ENCODE data around the gene ITGA3. TPM values are rescaled to one million over a fixed set of nuclear protein-coding genes. Genes with fewer than 3 reads are reported as not detected.

Gene ITGA3
- polyA plus RNA-seq, 1 of the 3 experiments (the other 2 are of a cell fraction) = 766 TPM

GRCh38 chr17:50072925-50073324 is 17.0 kb downstream of the ITGA3 start:
- ChIA-PET POLR2A (interaction anchor here (1.4 kb wide), 1 partner anchor 21 kb away, joined by 5 read pairs; the partner anchor contains the start of gene PDK2), CTCF (interaction anchor here (0.5 to 5.8 kb wide), 12 partner anchors 8 to 128 kb away, joined by 3 to 41 read pairs (median 4); partner anchors contain the start of genes ITGA3 and PDK2)
- peaks cover 84 to 91% of the 10 kb centered on the region in 2 experiments for H3K36me3 ChIP-seq (replicated peaks in 1 of 2; ENCODE audit: control insufficient read depth in 1 of 2, insufficient read depth in 2 of 2, low read length in 1 of 2)
- H3K9me3 ChIP-seq = no peaks in the 10 kb centered on the region
- 100% methylated on average over 1 of the region's 1 CpG for WGBS (ENCODE audit: low lambda C conversion rate)
- H2AFZ ChIP-seq (ENCODE audit: low read depth) = no peak overlapping the region
- H3K4me3 ChIP-seq (ENCODE audit: low read depth in 2 of 2, low read length in 1 of 2) = no peak overlapping the region
- H3F3A ChIP-seq (replicated peaks; ENCODE audit: insufficient read depth) = peaks cover 75% of the 10 kb centered on the region
- H3K79me2 ChIP-seq (ENCODE audit: insufficient read depth) = peaks cover 97% of the 10 kb centered on the region
- peaks cover 78% of the 10 kb centered on the region for H4K20me1 ChIP-seq (ENCODE audit: insufficient read depth)
- no peaks in the 10 kb centered on the region for H3K27me3 ChIP-seq (ENCODE audit: insufficient read depth)
- no peak overlapping the region for H3K4me2 ChIP-seq
- peak overlapping the region in 1 of 2 experiments; percentile 24; a peak in 2 of 4 replicates for H3K27ac ChIP-seq (ENCODE audit: low read depth in 2 of 2, low read length in 1 of 2)
- no peaks in the 10 kb centered on the region for H3K4me1 ChIP-seq (ENCODE audit: control insufficient read depth in 1 of 2, insufficient read depth in 2 of 2, low read depth in 1 of 2, low read length in 1 of 2)
- TF ChIP-seq MXI1 (IDR thresholded peaks at IDR 0.05; ENCODE audit: low read depth, low read length) (no peak), GATA2 (CRISPR knock-in tag; IDR thresholded peaks at IDR 0.05) (no peak), JUND (IDR thresholded peaks at IDR 0.05) (no peak), SMC3 (IDR thresholded peaks at IDR 0.05; ENCODE audit: low read depth, low read length) (no peak), RCOR1 (IDR thresholded peaks at IDR 0.05; ENCODE audit: low read length) (no peak)
- DNase-seq = no peak
- H3K9me2 ChIP-seq = no peaks in the 10 kb centered on the region
- H3K9ac ChIP-seq = no peak overlapping the region

GRCh38 chr17:50074227-50074626 is 18.3 kb downstream of the ITGA3 start:
- DNase-seq = no peak
- TF ChIP-seq CTCF (IDR thresholded peaks at IDR 0.05) = no peak
- no peak for TF ChIP-seq TCF12 (IDR thresholded peaks at IDR 0.05)
- no peak for TF ChIP-seq TEAD4 (IDR thresholded peaks at IDR 0.05; ENCODE audit: borderline replicate concordance, insufficient read depth)
- TF ChIP-seq RFX5 (IDR thresholded peaks at IDR 0.05; ENCODE audit: low read length) = no peak
- TF ChIP-seq NRF1 (IDR thresholded peaks at IDR 0.05; ENCODE audit: low read depth, low read length) = no peak
- TF ChIP-seq RXRA (IDR thresholded peaks at IDR 0.05; ENCODE audit: borderline replicate concordance, low read depth) = no peak
- TF ChIP-seq USF1 (IDR thresholded peaks at IDR 0.05; ENCODE audit: borderline replicate concordance, low read depth) = no peak
- TF ChIP-seq SIN3A (IDR thresholded peaks at IDR 0.05; ENCODE audit: borderline replicate concordance, low read depth, low read length) = no peak
- TF ChIP-seq FOXJ3 (CRISPR knock-in tag; IDR thresholded peaks at IDR 0.05) = no peak
- TF ChIP-seq MXI1 (IDR thresholded peaks at IDR 0.05; ENCODE audit: low read depth, low read length) = no peak
- no peak for TF ChIP-seq MAX (IDR thresholded peaks at IDR 0.05; ENCODE audit: low read depth)
- TF ChIP-seq NFIC (IDR thresholded peaks at IDR 0.05; ENCODE audit: borderline replicate concordance) = no peak
- no peak for TF ChIP-seq FOSL2 (IDR thresholded peaks at IDR 0.05; ENCODE audit: borderline replicate concordance, low read depth)
- no peak for TF ChIP-seq YY1 (IDR thresholded peaks at IDR 0.05; ENCODE audit: low read depth)
- no peak for TF ChIP-seq MEF2A (IDR thresholded peaks at IDR 0.05; ENCODE audit: borderline replicate concordance, low read depth)
- no peak for TF ChIP-seq GATA2 (CRISPR knock-in tag; IDR thresholded peaks at IDR 0.05)
- 95% methylated on average over 6 of the region's 6 CpGs for WGBS (ENCODE audit: low lambda C conversion rate)
- Histone ChIP-seq H3K27me3 (ENCODE audit: insufficient read depth) (no peaks in the 10 kb centered on the region), H3K9me2 (no peaks in the 10 kb centered on the region), H3K36me3 (replicated peaks in 1 of 2; ENCODE audit: control insufficient read depth in 1 of 2, insufficient read depth in 2 of 2, low read length in 1 of 2) (peaks cover 91% of the 10 kb centered on the region in 2 experiments), H3K9me3 (no peaks in the 10 kb centered on the region), H2AFZ (ENCODE audit: low read depth) (no peak overlapping the region), H3K4me2 (no peak overlapping the region), H3K27ac (ENCODE audit: low read depth in 2 of 2, low read length in 1 of 2) (peak overlapping the region in 1 of 2 experiments; percentile 24; a peak in 1 of 4 replicates), H4K20me1 (ENCODE audit: insufficient read depth) (peaks cover 85% of the 10 kb centered on the region), H3K4me3 (ENCODE audit: low read depth in 2 of 2, low read length in 1 of 2) (no peak overlapping the region), H3F3A (replicated peaks; ENCODE audit: insufficient read depth) (peaks cover 85% of the 10 kb centered on the region), H3K79me2 (ENCODE audit: insufficient read depth) (peaks cover 96% of the 10 kb centered on the region), H3K9ac (no peak overlapping the region), H3K4me1 (ENCODE audit: control insufficient read depth in 1 of 2, insufficient read depth in 2 of 2, low read depth in 1 of 2, low read length in 1 of 2) (no peaks in the 10 kb centered on the region)
- CTCF ChIA-PET = interaction anchor here (1.2 to 5.8 kb wide), 11 partner anchors 9 to 212 kb away, joined by 3 to 41 read pairs (median 4); partner anchors contain the start of genes ITGA3 and PDK2
- POLR2A ChIA-PET = interaction anchor here (1.4 kb wide), 1 partner anchor 20 kb away, joined by 5 read pairs; the partner anchor contains the start of gene PDK2
